Adrenal gland (tissue), 19 donors: Measurements from ENCODE around the gene LMF1. TPM values are rescaled to one million over a fixed set of nuclear protein-coding genes. Genes with fewer than 3 reads are reported as not detected.
A peak's percentile ranks its signal among the peaks of the same experiment; 100 is the strongest.

Experiments
- DNase-seq, 7 donors: peaks; one replicate each; pipeline ENCODE4 v3.0.0-alpha.2; 2019 to 2020
- H3K27ac ChIP-seq, 5 donors: fragments of 200-600 bp; sonication (generic) in 4 of 5; 1 replicate in 3 of 5; 2 replicates in 2 of 5; pipeline versions ENCODE4 v1.5.1 to v1.8.0; 2016 to 2020; ENCODE audit warnings: mild to moderate bottlenecking in 1 of 5
- H3K27me3 ChIP-seq: fragments of 200-600 bp; 2 replicates; pipeline ENCODE4 v1.8.0; 2021
- H3K36me3 ChIP-seq, 2 donors: fragments of 200-600 bp; replicated peaks in 1 of 2; 1 replicate in 1 of 2; 2 replicates in 1 of 2; pipeline versions ENCODE4 v1.5.1 to v1.8.0; 2018 to 2022
- H3K4me1 ChIP-seq, 2 donors: fragments of 200-600 bp; replicated peaks in 1 of 2; 1 replicate in 1 of 2; 2 replicates in 1 of 2; pipeline versions ENCODE4 v1.5.1 to v1.8.0; 2018 to 2021
- H3K4me3 ChIP-seq, 4 donors: fragments of 200-600 bp; sonication (generic) in 3 of 4; one replicate each; pipeline ENCODE4 v1.5.1; 2016 to 2018
- H3K9me3 ChIP-seq, 3 donors: fragments of 200-600 bp; sonication (generic) in 1 of 3; replicated peaks in 1 of 3; 1 replicate in 2 of 3; 2 replicates in 1 of 3; pipeline versions ENCODE4 v1.5.1 to v1.8.0; 2016 to 2021
- CTCF ChIP-seq, 6 experiments: fragments of 450-650 bp in 4 of 6; fragments of 200-600 bp in 2 of 6; sonication (generic) in 1 of 6; IDR thresholded peaks; 1 replicate in 5 of 6; 2 replicates in 1 of 6; pipeline versions ENCODE4 v1.5.1 to v1.8.0; 2016 to 2021; ENCODE audit warnings: antibody characterized with exemption in 6 of 6, mild to moderate bottlenecking in 2 of 6, moderate library complexity in 1 of 6
- POLR2A ChIP-seq, 2 donors: fragments of 450-650 bp; IDR thresholded peaks; one replicate each; pipeline ENCODE4 v1.6.1; 2017; ENCODE audit warnings: antibody characterized with exemption in 2 of 2, mild to moderate bottlenecking in 2 of 2, moderate library complexity in 1 of 2
- WGBS, 4 donors: extraction: QIAGEN DNeasy Blood & Tissue Kit in 2 of 4; methylation state at CpG; one replicate each; pipeline versions ENCODE4 v1.1.5 to v1.1.7; 2013 to 2017; 5-methylcytosine and 5-hydroxymethylcytosine counted together
- intact Hi-C, 2 donors: fragments of 100-400 bp; cut with DNase I; formaldehyde crosslinking; loops; one replicate each; pipeline versions ENCODE4 v1.14.1 to v1.15.0; 2022 to 2023
- long read RNA-seq, 10 donors: library from polyadenylated mRNA in 3 of 10; unstranded in 2 of 10; stranded (forward) in 1 of 10; transcript quantifications; one replicate each; pipeline ENCODE4 v2.0.0 and lab custom pipeline, GENCODE V29; 2021 to 2026
- polyA plus RNA-seq, 3 donors: library from polyadenylated mRNA; stranded (reverse); fragments of 200-250 nt in 2 of 3; fragments of 350-450 nt in 1 of 3; fragmentation: Illumina TruSeq in 1 of 3; extraction: RNeasy Lipid Tissue Mini Kit (QIAGEN cat#74804) in 1 of 3; gene quantifications; one replicate each; pipeline ENCODE4 v1.2.3, GENCODE V29; 2013 to 2014
- total RNA-seq, 9 donors: library from RNA; depleted of rRNA in 4 of 9; stranded (reverse); fragments of >200 nt in 4 of 9; fragments of 120-200 nt in 1 of 9; fragmentation: NEBNext Ultra II Directional in 1 of 9; extraction: Animal tissue kit (Norgen Biotek cat#: 25700) in 1 of 9; gene quantifications; one replicate each; pipeline versions ENCODE4 v1.1.0 to v1.2.4, GENCODE V29; 2013 to 2023
- donor health status: healthy with polysubstance abuse.
- donor health status: Bipolar disorder and iron deficiency.
- donor health status: DM: yes; HTN: yes; CAD: no.
- donor health status: DM: no; HTN: no; CAD: no.
- donor health status: DM: no; HTN: no; CAD: no.
- donor health status: DM: yes; HTN: yes; CAD: no.

LMF1 gene
- total RNA-seq (10 to 100 TPM; 13.1 to 80.8 (median 35.2) TPM), polyA plus RNA-seq (100 to 1,000 TPM in 1 of 3 donors, 10 to 100 TPM in 2; 10.5 to 101 (median 66.0) TPM)
- long read RNA-seq, donor 1, partial matches to known transcripts: 0 of 7 reads
- long read RNA-seq, donor 1, other reads (novel, unspliced or antisense): 0 of 7 reads
- long read RNA-seq, donor 2, partial matches to known transcripts: 0 of 4 reads
- long read RNA-seq, donor 2, other reads (novel, unspliced or antisense): 0 of 4 reads
- long read RNA-seq, donor 3, partial matches to known transcripts: 0 of 3 reads
- long read RNA-seq, donor 3, other reads (novel, unspliced or antisense): 0 of 3 reads
- long read RNA-seq, donor 4, partial matches to known transcripts: 2 of 3 reads
- long read RNA-seq, donor 4, other reads (novel, unspliced or antisense): 1 of 3 reads
- long read RNA-seq, donor 5, partial matches to known transcripts: 0 of 4 reads
- long read RNA-seq, donor 5, other reads (novel, unspliced or antisense): 2 of 4 reads
- long read RNA-seq, donor 6, partial matches to known transcripts: 1 of 2 reads
- long read RNA-seq, donor 6, other reads (novel, unspliced or antisense): 1 of 2 reads
- long read RNA-seq, donor 7, partial matches to known transcripts: 0 of 2 reads
- long read RNA-seq, donor 7, other reads (novel, unspliced or antisense): 0 of 2 reads
- long read RNA-seq, donor 8, partial matches to known transcripts: 0 of 4 reads
- long read RNA-seq, donor 8, other reads (novel, unspliced or antisense): 0 of 4 reads
- long read RNA-seq, donor 9: 0 reads
- long read RNA-seq, donor 10, partial matches to known transcripts: 0 of 4 reads
- long read RNA-seq, donor 10, other reads (novel, unspliced or antisense): 0 of 4 reads

DNA sequence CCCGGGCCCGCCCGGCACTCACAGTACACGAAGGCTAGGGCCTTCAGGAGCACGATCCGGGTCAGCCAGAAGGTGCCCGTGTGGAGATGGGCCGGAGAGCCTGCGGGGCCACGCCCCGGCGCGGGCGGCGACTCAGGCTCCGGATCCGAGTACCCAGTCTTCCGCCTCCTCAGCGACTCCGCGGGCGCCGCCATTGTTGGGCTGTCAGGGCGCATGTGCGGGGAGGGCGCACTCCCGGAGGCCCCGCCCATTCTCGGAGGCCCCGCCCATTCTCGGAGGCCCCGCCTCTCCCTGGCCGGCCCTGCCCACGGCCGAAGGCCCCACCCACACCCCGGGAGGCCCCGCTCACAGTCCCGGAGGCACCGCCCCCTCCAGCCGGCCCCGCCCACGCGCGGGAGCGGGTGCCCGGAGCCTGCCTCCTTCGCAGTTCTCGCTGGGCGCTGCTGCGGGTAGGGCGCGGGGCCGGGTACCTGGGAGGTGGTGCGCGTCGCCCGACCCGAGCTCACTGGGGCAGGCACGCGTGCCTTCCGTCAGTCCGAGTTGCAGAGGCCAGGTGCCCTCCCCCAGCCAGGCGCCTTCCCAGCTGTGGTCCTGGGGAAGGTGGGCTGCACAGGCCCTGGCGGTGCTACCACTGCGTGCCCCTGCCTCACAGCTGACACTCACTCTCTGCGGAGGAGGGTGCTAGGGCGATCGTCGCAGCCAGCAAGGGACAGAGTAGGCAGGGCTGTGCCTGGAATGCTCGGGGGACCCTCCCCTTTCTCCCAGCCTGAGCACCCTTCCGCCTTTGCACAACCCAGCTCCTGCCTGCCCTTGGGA is at the start of gene LMF1:
Gene LMF1, minus strand, starts transcription at position 219 of the 816 bp plus-strand sequence. Its CDS starts 4 bp downstream, at position 215.
- Histone ChIP-seq H3K27ac (peak within 1 kb of the TSS in 4 of 5 donors; percentile 59 to 85 (median 62)), H3K27me3 (no peaks in the 10 kb centered on the region), H3K4me3 (peak within 1 kb of the TSS; percentile 27 to 98 (median 66)), H3K9me3 (no peaks in the 10 kb centered on the region), H3K4me1 (peaks cover 9 to 15% of the 10 kb centered on the region in 2 donors), H3K36me3 (no peaks in the 10 kb centered on the region)
- peak; percentile 92 to 97 (median 95) for DNase-seq
- intact Hi-C loops: no loop called here
- WGBS, 4 donors: 5 to 45% (median 9%) methylated on average over 8 to 71 of the region's 71 CpGs
- TF ChIP-seq POLR2A (IDR thresholded peaks at IDR 0.05) (peak; percentile 45 to 66), CTCF (IDR thresholded peaks at IDR 0.05) (peak in 1 of 6 experiments; percentile 4)

DNA sequence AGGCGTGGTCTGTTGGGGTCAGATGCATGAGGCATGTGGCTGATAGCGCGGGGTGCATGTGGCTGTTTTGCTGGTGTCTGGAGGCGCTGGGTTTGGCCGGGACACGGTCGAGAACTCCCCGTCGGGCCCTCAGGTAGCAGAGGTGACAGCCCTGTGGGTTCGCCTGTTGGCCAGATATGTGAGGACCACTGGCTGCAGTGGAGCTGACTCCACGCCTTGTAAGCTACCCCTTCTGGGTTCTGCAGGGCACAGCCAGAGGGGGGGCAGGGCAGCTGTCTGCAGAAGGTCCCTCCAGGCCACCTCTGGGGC is 49.3 kb upstream of the LMF1 start:
- H3K4me3 ChIP-seq: no peak overlapping the region
- no peaks in the 10 kb centered on the region for H3K9me3 ChIP-seq
- no peaks in the 10 kb centered on the region for H3K4me1 ChIP-seq
- WGBS, 4 donors: 75 to 83% (median 80%) methylated on average over 1 to 11 of the region's 11 CpGs; no CpG with 5 or more reads in 1 of the 4 donors
- H3K27me3 ChIP-seq: peaks cover 12% of the 10 kb centered on the region
- TF ChIP-seq POLR2A (IDR thresholded peaks at IDR 0.05) (no peak), CTCF (IDR thresholded peaks at IDR 0.05) (no peak)
- no peaks in the 10 kb centered on the region for H3K36me3 ChIP-seq
- no peak for DNase-seq
- intact Hi-C loops: no loop called here
- no peak overlapping the region for H3K27ac ChIP-seq

- WGBS, 4 donors: 65 to 84% (median 70%) methylated on average over 33 to 66 of the region's 66 CpGs
- no peak overlapping the region for H3K4me3 ChIP-seq
- H3K27me3 ChIP-seq: peaks cover 12% of the 10 kb centered on the region
- no peaks in the 10 kb centered on the region for H3K4me1 ChIP-seq
- H3K36me3 ChIP-seq: no peaks in the 10 kb centered on the region
- no peaks in the 10 kb centered on the region for H3K9me3 ChIP-seq
- intact Hi-C loops: no loop called here
- peak in 1 of 7 donors; percentile 66 for DNase-seq
- TF ChIP-seq POLR2A (IDR thresholded peaks at IDR 0.05) (no peak), CTCF (IDR thresholded peaks at IDR 0.05) (no peak)
- peak overlapping the region in 1 of 5 donors; percentile 6 for H3K27ac ChIP-seq
These were observed 48.7 kb upstream of the LMF1 start for GRCh38 chr16:1019231-1020090.
